DMS79 (cell line): ENCODE data around the gene SMCHD1.
"Not testable (repeated sequence)": the region's sequence is repeated elsewhere in the genome, so short reads cannot be mapped to it uniquely, and the experiment has no call there.

Source experiments
- DNase-seq: peaks from one replicate; lab custom pipeline; 2025; lab: John Stamatoyannopoulos, UW

The SMCHD1 gene

DNA sequence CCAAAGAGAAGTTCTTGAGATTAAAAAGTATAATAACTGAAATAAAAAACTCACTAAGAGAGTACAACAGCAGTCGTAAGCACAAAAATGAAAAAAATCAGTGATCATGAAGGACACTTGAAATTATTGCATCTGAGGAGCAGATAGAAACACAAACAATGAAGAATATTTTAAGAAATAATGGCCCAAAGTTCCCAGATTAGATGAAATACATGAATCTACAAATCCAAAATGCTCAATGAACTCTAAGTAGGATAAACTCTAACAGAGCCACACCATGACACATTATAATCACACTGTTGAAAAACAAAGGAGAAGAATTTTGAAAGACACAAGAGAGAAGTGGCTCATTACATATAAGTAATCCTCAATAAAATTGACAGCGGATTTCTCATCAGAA, 159.4 kb downstream of the SMCHD1 start:
- no peak for DNase-seq

DNA sequence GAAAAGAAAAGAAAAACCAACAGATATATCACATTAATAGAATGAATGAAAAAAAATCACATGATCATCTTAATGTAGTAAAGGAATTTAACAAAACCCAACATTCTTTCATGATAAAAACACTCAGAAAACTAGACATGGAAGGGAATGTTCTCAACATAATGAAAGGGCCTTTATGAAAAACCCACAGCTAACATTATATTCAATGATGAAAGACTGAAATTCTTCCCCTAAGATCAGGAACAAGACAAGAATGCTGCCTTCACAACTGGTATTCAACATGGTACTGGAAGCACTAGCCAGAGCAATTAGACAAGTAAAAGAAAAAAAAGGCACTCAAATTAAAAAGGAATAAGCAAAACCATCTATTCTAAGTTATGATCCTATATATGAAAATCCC, 162.8 kb downstream of the SMCHD1 start:
- DNase-seq, result no peak

DNA sequence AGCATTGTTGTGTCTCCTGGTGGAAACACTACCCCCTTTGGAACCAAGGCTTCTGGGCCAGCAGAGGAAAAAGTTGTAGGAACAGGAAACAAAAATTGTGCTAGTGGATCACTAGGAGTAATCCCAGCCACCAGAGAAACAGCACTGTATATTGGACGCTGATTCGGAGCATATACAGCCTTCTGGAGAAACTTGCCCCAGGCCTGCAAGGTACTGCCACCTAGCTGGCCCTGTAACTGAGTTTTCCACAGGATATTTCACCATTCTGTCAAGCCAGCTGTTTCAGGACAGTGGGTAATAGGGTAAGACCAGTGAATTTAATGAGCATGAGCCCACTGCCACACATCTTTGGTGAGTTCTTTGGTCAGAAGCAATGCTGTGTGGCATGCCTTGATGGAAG, 166.2 kb downstream of the SMCHD1 start:
- no peak for DNase-seq

DNA sequence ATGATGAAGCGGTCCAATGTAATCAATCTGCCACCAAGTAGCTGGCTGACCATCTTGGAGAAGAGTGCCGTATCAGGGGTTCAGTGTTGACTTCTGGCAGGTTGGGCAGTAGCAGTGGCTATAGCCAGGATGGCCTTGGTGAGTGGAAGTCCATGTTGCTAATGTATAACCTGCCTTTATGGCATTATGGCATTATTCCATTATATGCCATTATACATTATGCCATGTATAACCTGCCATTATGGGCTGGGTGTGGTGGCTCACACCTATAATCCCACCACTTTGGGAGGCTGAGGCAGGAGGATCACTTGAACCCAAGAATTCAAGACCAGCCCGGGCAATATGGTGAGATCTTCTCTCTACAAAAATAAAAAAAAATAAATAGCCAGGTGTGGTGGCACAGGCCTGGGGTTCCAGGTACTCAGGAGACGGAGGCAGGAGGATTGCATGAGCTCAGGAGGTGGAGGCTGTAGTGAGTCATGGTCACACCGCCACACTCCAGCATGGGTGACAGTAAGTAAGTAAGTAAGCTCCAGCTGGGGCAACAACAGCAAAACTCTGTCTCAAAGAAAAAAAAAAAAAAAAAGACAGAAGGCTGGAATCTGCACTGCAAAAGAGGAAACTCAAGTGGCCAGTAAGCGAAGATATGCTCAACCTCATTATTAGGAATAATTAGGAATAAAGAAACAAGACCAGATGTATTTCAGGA, 166.8 kb downstream of the SMCHD1 start:
- DNase-seq, result no peak

DNA sequence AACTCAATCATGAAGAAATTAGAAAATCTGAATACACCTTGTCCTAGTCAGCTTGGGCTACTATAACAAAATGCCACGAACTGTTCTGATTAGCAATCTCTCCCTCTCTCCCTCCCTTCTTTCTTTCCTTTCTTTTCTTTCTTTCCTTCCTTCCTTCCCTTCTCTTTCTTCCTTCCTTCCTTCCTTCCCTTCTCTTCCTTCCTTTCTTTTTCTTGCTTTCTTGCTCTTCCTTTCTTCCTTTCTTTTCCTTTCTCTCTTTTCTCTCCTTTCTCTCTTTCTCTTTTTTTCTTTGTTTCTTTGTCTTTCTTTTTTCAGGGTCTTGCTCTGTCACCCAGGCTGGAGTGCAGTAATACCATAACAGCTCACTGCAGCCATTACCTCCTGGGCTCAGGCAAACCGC, 167.7 kb downstream of the SMCHD1 start:
- DNase-seq, result no peak

DNA sequence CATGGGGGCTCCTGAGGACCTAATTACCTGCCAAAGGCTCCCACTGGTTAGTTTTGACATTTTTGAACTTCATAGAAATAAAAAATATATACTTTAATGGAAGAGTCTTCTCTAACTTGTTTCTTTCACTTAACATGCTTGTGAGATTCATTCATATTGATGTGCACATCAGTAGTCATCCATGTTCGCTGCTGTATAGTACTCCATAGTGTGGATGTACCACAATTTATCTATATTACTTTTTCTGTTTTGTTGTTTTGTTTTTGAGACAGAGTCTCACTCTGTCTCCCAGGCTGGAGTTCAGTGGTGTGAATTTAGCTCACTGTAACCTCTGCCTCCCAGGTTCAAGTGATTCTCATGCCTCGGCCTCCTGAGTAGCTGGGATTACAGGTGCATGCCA, 168.4 kb downstream of the SMCHD1 start:
- no peak for DNase-seq

DNA sequence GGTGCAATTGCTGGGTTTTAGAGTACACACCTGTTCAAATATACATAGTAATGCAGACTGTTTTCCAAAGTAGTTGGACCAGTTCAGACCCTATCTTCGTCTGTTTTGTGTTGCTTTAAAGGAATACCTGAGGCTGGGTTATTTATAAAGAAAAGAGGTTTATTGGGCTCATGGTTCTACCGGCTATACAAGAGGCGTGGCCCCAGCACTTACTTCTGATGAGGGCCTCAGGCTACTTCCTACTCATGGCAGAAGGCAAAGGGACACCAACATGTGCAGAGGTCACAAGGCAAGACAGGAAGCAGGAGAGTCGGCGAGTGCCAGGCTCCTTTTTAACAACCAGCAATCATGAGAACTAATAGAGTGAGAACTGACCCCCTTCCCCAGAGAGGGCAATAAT, 169.3 kb downstream of the SMCHD1 start:
- DNase-seq, result no peak

DNA sequence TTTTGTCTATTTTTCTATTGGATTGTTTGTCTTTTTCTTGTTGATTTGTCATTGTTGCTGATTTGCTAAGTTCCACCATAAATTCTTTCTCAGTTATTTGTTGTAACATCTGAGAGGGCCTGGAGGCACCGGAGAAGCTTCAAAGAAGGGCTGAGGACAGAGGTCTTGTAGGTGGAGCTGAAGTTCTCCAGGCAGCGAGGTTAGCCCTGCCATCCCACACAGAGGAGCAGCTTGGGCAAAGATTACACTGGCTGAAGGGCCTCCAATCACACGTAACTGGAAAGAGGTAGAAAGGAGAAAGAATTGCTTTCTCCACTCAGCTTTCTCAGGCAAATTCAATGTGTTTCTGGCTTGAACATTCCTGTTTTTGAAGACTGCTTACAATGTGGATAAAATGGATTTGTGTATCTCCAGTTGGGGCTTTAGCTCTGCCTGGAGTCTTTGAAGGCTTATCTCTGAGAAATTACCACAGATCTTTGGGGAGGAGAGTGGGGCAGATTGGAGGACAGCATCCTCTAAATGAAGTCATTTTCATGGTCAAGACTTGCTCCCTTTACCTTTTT, 170.2 kb downstream of the SMCHD1 start:
- DNase-seq, result no peak

DNA sequence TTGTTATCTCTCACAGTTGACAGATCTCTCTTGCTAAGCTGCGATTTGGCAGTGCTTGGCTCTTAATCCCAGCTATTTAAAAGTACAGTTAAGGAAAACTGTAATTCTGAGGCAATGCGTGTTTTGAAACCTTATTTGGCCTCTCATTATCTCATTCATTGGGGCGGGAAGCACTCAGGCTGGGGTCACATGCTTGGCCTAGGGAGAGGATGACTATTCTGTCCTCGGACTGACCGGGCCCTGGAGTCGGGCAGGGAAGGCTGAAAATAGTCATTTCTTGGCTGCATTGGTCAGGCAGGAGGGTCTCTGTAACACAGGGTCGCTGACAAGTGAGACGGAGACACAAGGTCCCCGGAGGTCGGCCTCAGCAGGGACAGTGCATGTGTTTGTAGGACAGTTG, 171.1 kb downstream of the SMCHD1 start:
- DNase-seq, result no peak

DNA sequence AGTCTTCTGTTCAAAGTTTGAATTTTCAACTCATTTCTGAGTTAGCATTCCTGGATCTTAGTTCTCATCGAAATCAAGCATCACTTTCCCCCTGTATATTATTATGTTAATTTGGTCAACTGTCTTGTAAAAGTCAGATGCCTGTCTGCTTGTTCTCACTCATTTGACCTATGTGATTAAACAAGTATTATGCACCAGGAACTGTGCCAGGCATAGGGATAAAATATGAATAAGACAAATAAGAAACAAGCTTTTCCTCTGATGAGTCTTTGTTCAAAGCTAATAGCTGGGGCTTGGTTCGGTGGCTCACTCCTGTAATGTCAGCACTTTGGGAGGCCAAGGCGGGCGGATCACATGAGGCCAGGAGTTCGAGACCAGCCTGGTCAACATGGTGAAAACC, 171.5 kb downstream of the SMCHD1 start:
- DNase-seq, result no peak

DNA sequence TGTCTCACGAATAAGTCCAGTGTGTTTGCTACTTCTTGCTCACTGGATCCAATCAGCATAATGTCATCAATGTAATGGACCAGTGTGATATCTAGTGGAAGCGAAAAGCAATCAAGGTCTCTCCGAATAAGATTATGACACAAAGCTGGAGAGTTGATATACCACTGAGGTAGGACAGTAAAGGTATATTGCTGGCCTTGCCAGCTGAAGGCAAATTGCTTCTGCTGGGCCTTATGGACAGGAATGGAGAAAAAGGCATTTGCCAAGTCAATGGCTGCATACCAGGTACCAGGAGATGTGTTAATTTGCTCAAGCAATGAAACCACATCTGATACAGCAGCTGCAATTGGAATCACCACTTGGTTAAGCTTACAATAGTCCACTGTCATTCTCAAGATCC, 180.6 kb downstream of the SMCHD1 start:
- not testable (repeated sequence) for DNase-seq

DNA sequence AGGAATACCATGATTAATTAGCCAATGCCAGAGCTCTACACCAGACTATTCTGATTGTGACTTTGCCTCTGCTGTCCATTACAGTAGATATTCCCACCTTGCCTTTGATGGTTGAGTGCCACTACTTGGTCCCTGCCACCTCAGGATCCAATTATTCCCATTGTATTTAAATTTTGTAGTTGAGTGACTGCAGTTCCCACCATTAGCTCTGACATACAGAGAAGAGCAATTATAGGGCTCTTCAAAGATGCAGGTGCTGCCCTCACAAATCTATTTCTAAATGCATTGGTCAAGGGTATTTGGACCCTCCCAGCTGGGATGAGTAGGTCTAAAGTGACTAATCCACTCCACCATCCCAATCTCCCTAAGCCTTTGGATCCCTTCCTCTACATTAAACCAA, 181.8 kb downstream of the SMCHD1 start:
- DNase-seq, result not testable (repeated sequence)

DNA sequence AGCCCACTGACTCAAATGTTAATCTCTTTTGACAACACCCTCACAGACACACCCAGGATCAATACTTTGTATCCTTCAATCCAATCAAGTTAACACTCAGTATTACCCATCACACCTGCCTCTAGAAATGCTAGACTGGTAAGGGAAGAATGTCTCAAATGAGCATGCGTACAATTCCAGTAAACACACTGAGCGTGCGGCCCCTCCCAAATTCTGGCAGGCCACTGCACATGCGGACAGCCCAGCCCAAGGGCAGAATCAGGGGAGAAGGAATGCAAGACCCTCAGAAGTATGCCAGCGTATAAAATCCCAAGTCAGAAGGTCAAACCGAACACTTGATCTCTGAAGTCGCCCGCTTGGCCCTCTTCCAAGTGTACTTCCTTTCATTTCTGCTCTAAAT, 183.7 kb downstream of the SMCHD1 start:
- no peak for DNase-seq

DNA sequence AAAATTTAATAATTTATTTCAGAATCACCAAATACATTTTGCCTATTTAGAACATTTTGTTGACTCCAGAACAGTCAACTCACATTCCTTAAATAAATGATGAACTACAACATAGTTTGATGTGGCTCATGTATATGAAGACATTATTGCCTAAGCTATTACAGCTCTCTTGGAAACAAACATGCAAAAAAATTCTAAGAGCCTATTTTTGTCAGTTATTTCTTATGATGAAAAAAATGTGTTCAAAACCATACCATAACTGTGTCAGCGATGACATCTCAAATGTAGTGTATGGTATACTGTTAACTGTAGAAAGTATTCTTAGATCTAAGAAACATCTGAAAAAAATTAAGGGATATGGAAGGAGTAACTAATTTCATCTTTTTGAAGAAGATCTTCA, 185.0 kb downstream of the SMCHD1 start:
- DNase-seq, result no peak

DNA sequence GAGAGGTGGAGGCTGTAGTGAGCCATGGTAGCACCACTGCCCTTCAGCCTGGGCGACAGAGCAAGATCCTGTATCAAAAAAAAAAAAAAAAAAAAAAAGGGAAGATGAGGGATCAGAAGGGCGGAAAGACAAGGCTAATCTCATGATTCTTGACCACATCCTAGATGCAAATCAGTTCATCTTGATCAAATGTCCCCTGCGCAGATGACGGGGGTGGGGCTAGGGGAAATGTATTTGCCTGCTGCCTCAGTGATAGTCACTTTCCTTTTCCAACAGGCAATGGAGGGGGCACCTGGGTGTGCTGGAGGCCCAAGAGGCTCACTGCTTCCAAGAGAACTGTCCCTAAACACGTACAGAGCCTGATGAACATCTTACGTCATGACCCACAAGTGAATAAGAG, 187.6 kb downstream of the SMCHD1 start:
- DNase-seq, result no peak

DNA sequence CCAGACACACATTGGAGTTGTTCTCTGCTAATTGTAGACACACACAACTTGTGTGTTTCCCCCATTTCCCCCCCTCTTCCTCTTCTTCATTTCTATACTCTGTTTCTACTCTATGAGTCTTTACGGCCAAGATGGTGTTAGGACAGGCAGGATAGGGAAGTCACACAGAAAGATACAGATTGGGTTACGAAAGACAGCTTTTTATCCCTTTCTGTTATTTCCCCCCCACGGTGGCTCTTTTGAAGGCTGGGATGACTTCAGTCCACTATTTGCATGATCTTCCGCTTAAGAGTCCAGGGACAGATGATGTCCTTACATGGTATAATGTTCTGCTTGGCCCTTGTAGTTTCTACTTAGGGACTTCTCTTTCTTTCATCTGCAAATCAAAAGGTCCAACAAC, 189.6 kb downstream of the SMCHD1 start:
- DNase-seq, result no peak

DNA sequence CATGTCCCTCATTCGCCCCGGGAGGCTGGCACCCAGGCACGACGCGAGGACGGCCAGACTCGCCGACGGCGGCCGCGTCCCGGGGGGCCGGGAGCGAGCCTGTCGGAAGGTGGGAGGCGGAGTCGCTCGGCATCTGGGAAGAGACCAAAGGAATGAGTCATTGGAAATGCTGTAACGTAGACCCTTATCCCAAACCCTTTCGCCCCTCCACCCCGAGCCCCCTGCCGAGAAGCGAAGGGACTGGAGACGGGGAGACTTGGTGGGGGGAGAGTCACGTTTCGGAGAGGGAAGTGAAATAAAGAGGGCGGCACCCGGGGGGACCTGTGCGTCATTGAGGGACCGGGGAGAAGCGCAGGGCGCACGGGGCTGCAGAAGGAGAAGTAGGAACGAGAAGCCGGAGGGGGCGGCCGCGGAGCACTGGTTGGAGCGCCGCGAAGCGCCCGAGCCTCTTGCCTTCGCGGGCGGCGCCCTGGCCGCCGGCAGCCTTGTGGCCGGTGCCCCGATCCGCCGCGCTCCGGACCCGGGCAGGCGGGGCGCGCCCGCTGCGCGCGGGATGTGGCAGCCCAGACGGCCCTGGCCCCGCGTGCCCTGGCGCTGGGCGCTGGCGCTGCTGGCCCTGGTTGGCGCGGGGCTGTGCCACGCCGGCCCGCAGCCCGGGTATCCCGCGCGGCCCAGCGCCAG, 191.2 kb downstream of the SMCHD1 start, which contains the start of gene EMILIN2:
EMILIN2 (plus strand) TSS at position 371 of the 681 bp plus-strand sequence; CDS start at position 554, 183 bp downstream.
- no peak for DNase-seq

DNA sequence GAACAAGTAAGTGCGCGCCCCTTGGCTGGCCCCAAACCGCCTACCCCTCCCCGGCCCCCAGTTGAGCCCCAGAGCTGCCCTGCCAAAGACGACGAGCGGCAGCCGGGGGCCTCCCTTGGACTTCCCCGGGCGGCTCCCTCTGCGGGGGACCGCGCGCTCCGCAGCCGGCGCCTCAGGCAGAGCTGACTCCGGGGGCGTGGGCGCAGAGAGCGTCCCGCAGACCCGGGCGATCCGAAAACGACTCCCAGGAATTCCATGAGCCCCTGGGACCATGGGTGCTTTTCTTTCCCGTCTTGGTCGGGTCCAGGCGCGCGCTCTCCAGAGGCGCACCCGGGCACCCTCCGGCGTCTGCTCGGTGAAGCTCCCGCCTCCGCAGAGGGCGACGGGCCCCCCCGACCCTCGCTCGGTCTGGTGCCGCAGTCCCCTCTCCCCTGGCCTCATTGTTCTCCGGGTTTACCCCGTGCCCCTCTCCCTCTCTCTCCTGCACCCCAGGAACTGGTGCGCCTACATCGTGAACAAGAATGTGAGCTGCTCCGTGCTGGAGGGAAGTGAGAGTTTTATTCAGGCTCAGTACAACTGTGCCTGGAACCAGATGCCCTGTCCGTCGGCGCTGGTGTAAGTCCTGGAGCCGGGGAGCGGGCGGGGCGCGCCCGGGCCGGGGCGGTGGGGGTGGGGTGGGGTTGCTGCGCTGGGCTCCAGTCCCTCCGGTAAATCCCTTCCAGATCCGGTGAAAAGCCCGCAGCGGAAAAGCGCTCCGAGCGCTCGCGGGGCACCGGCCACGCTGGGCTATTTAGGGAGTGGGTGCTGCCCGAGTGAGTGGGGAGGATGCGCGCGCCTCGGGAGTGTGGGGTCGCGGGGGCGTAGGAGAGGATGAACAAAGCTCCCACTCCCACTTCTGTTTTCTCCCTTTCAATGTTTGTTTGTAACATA, 192.1 kb downstream of the SMCHD1 start:
- no peak for DNase-seq

DNA sequence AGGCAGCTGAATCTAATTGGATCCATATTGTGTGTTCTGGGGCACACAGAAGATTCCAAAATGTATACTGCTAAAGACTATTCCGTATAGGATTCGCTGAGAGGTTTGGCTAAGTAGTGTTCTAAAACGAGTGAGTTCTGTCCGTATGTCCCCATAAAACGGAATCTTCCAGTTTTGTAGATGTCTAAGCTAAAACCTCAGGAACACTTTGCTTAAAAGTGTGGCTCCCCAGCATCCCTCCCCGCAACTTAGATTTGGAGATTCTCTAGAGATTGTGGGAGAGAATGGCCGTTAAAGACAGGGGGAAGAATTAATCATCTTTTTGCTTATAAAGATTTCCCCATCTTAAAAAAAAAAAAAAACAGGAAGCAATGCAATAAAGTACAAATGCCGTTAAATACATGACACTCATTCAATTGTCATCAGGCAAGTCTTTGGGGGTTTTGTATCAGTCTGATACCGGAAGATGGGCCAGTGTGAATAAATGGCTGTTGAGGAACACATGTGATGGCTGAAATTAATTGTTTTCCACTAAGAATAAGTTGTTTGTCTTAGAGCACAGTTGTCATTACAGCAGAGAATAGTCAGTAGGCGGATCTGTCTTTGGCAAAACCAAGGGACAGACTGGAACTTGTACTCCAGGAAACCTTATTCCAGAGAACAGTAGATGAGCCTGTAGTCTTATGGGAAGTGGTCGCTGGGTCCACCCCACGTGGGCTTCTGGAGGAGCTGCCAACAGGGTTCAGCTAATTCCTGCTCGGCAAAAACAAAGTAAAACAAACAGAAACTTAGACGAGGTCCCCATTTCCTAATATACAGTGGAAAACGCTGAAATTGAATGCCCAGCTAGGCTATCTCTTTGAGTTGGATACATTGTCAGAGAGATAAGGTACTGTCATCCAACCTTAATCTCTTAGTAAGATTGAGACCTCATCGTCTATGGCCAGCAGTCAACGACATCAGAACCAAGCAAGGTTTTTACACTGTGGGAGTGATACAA, 193.0 kb downstream of the SMCHD1 start:
- DNase-seq, result no peak

DNA sequence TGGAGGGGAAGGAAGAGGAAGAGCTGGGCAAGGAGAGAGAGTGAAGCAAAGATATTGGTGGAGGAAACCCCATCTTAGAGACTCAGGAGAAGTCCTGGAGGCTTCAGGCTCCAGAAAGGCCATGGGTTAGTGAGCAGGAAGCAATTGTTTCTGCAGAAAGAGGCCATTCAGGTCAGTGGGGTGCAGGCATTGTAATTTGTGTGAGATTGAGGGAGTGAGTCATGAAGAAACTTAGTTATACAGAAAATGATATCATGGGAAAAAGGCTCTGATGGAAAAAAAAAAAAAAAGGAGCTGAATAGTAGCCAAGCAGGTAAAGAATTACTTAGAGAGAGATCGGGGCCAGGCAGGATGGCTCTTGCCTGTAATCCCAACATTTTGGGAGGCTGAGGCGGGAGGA, 195.3 kb downstream of the SMCHD1 start:
- DNase-seq, result no peak

DNA sequence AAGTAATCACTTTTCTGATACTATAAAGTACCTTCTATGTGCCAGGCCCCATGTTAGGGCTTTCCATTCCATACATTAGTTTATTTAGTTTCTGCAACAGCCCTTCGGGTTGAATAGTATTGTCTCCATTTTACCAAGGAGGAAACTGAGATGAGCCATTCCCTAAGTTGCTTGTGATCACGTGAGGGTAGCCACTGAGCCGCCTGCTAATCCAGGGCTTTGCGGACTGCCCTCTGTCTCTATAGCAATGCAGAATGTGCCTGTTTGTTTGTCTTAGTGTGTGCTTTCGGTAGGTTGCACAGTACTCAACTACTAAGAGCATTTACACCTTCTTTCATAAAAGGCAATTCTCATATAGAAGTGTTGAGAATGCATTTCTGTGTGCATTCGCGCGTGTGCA, 196.2 kb downstream of the SMCHD1 start:
- no peak for DNase-seq
